ENCODE data around the gene JAZF1.

- TF ChIP-seq CTCF (IDR thresholded peaks at IDR 0.05; ENCODE audit: low read length) (no peak), EZH2 (IDR thresholded peaks at IDR 0.05; ENCODE audit: borderline replicate concordance, low read length) (no peak)
Observed at GRCh38 chr7:28082071-28082470, 98.5 kb downstream of the JAZF1 start.

Data from OCI-LY1 (cell line).